ENCODE results near the gene D2HGDH.

- TF ChIP-seq CTCF (IDR thresholded peaks at IDR 0.05 in 2 of 3, conservative IDR thresholded peaks at IDR 0.05 in 1 of 3; ENCODE audit: borderline replicate concordance in 1 of 3, insufficient read depth in 1 of 3, low read depth in 2 of 3, low read length in 2 of 3) (no peak), POLR2AphosphoS5 (IDR thresholded peaks at IDR 0.05; ENCODE audit: low read depth, low read length) (no peak), CBX3 (IDR thresholded peaks at IDR 0.05; ENCODE audit: low read depth) (no peak), EZH2 (IDR thresholded peaks at IDR 0.05) (no peak), FOSL1 (IDR thresholded peaks at IDR 0.05; ENCODE audit: low read depth) (no peak), ZNF274 (IDR thresholded peaks at IDR 0.05; ENCODE audit: low read depth, low read length) (no peak), REST (IDR thresholded peaks at IDR 0.05; ENCODE audit: low read depth) (no peak), JUND (IDR thresholded peaks at IDR 0.05) (no peak), SIN3A (IDR thresholded peaks at IDR 0.05; ENCODE audit: low read depth) (no peak), MAX (IDR thresholded peaks at IDR 0.05) (no peak), YY1 (IDR thresholded peaks at IDR 0.05; ENCODE audit: extremely low read depth, insufficient replicate concordance, low read depth, low read length) (no peak), EZH2phosphoT487 (IDR thresholded peaks at IDR 0.05; ENCODE audit: borderline replicate concordance) (no peak)
Observed at GRCh38 chr2:241771286-241772062, 37.0 kb downstream of the D2HGDH start.
